HuH-7.5 (cell line): Measurements from ENCODE around the gene HNRNPF.

Source experiments
- DNase-seq: peaks from one replicate; pipeline ENCODE4 v3.0.0; 2011; ENCODE audit warnings: low spot score

The HNRNPF gene

GRCh38 chr10:43376828-43377423, 32.1 kb downstream of the HNRNPF start:
- no peak for DNase-seq

- no peak for DNase-seq
Observed at GRCh38 chr10:43376046-43376635, 32.8 kb downstream of the HNRNPF start.

- no peak for DNase-seq
Observed at GRCh38 chr10:43375401-43376020, 33.5 kb downstream of the HNRNPF start.

- DNase-seq: no peak
Observed at GRCh38 chr10:43374194-43374593, 34.8 kb downstream of the HNRNPF start.

GRCh38 chr10:43373461-43373860, 35.5 kb downstream of the HNRNPF start:
- no peak for DNase-seq

- DNase-seq: no peak
Observed at GRCh38 chr10:43372765-43373361, 36.1 kb downstream of the HNRNPF start.

- no peak for DNase-seq
Observed at GRCh38 chr10:43371418-43371817, 37.6 kb downstream of the HNRNPF start, which contains the start of gene FXYD4. FXYD4 (plus strand) TSS chr10:43371636; CDS start chr10:43373747, 2,111 bp downstream.

- no peak for DNase-seq
Observed at GRCh38 chr10:43370671-43371215, 38.2 kb downstream of the HNRNPF start.

GRCh38 chr10:43369921-43370320, 39.1 kb downstream of the HNRNPF start:
- no peak for DNase-seq

- DNase-seq: no peak
Observed at GRCh38 chr10:43365001-43365400, 44.0 kb downstream of the HNRNPF start.

GRCh38 chr10:43362191-43362839, 46.7 kb downstream of the HNRNPF start:
- DNase-seq: no peak

GRCh38 chr10:43361547-43362190, 47.3 kb downstream of the HNRNPF start:
- no peak for DNase-seq

GRCh38 chr10:43360086-43360485, 48.9 kb downstream of the HNRNPF start:
- DNase-seq: no peak

- no peak for DNase-seq
Observed at GRCh38 chr10:43355749-43356371, 53.1 kb downstream of the HNRNPF start.

- no peak for DNase-seq
Observed at GRCh38 chr10:43354879-43355380, 54.1 kb downstream of the HNRNPF start.

- no peak for DNase-seq
Observed at GRCh38 chr10:43354330-43354635, 54.7 kb downstream of the HNRNPF start.

- no peak for DNase-seq
Observed at GRCh38 chr10:43353495-43354329, 55.3 kb downstream of the HNRNPF start.

- no peak for DNase-seq
Observed at GRCh38 chr10:43352951-43353350, 56.0 kb downstream of the HNRNPF start.

GRCh38 chr10:43351301-43351700, 57.7 kb downstream of the HNRNPF start:
- DNase-seq: no peak

- DNase-seq: no peak
Observed at GRCh38 chr10:43350686-43351085, 58.3 kb downstream of the HNRNPF start.
